DND-41 (cell line): ENCODE results near the gene KCNJ1.

Experiments
- ATAC-seq: fragments of 200-7000 bp; cut with Tn5 transposase; 3 replicates; pipeline ENCODE4 v1.9.1; 2021; ENCODE audit warnings: low read depth; ENCODE audit not compliant: insufficient read depth
- DNase-seq: peaks from one replicate; pipeline ENCODE4 v3.0.0-alpha.2; 2020
- H2AFZ ChIP-seq: 2 replicates; pipeline ENCODE4 v1.6.0; 2012; ENCODE audit warnings: low read depth, low read length
- H3K27ac ChIP-seq: 2 replicates; pipeline ENCODE4 v1.5.1; 2012; ENCODE audit warnings: low read length, inconsistent platforms
- H3K27me3 ChIP-seq: fragments of 200-600 bp; sonication (generic); 2 replicates; pipeline ENCODE4 v1.6.0; 2012; ENCODE audit warnings: low read length, mild to moderate bottlenecking, inconsistent platforms; ENCODE audit not compliant: insufficient read depth, poor library complexity
- H3K36me3 ChIP-seq: 2 replicates; pipeline ENCODE4 v1.5.1; 2012; ENCODE audit warnings: low read length, inconsistent platforms; ENCODE audit not compliant: insufficient read depth
- H3K4me1 ChIP-seq: 2 replicates; pipeline ENCODE4 v1.5.1; 2012; ENCODE audit warnings: mild to moderate bottlenecking, low read length; ENCODE audit not compliant: insufficient read depth
- H3K4me2 ChIP-seq: 2 replicates; pipeline ENCODE4 v1.6.0; 2012; ENCODE audit warnings: mild to moderate bottlenecking, moderate library complexity, low read length, inconsistent platforms; ENCODE audit not compliant: insufficient read depth
- H3K4me3 ChIP-seq, 2 experiments: fragments of 200-600 bp in 1 of 2; shearing (Covaris generic) in 1 of 2; 2 replicates each; pipeline ENCODE4 v1.5.1; 2012 to 2016; ENCODE audit warnings: inconsistent platforms in 2 of 2, low read length in 2 of 2, mild to moderate bottlenecking in 2 of 2, low read depth in 1 of 2, moderate library complexity in 1 of 2
- H3K79me2 ChIP-seq: 2 replicates; pipeline ENCODE4 v1.6.0; 2012; ENCODE audit warnings: low read length, inconsistent platforms; ENCODE audit not compliant: insufficient read depth
- H3K9ac ChIP-seq: 2 replicates; pipeline ENCODE4 v1.6.0; 2012; ENCODE audit warnings: low read depth, mild to moderate bottlenecking, inconsistent platforms, low read length, moderate library complexity
- H3K9me3 ChIP-seq: 2 replicates; pipeline ENCODE4 v1.5.1; 2012; ENCODE audit warnings: low read length, moderate library complexity, mild to moderate bottlenecking, inconsistent platforms; ENCODE audit not compliant: insufficient read depth, severe bottlenecking
- H4K20me1 ChIP-seq: 2 replicates; pipeline ENCODE4 v1.6.0; 2012; ENCODE audit warnings: low read length; ENCODE audit not compliant: insufficient read depth
- CTCF ChIP-seq: IDR thresholded peaks from 2 replicates; pipeline ENCODE4 v1.5.1; 2012; ENCODE audit warnings: borderline replicate concordance, low read length, moderate library complexity, mild to moderate bottlenecking; ENCODE audit not compliant: poor library complexity, severe bottlenecking; ENCODE audit errors: extremely low read depth
- EZH2 ChIP-seq: IDR thresholded peaks from 3 replicates; pipeline ENCODE4 v1.6.1; 2012; ENCODE audit warnings: borderline replicate concordance, low read depth, mild to moderate bottlenecking, moderate library complexity, low read length, inconsistent platforms; ENCODE audit not compliant: severe bottlenecking

KCNJ1 gene

GRCh38 chr11:128825050-128825784 lies 41.9 kb downstream of the KCNJ1 start:
- ATAC-seq (no peak), DNase-seq (no peak)
- Histone ChIP-seq H3K9me3 (no peaks in the 10 kb centered on the region), H4K20me1 (no peaks in the 10 kb centered on the region), H3K36me3 (no peaks in the 10 kb centered on the region; the same call in 1 of the 2 replicates), H2AFZ (no peak overlapping the region), H3K79me2 (no peaks in the 10 kb centered on the region), H3K27me3 (no peaks in the 10 kb centered on the region), H3K9ac (no peak overlapping the region), H3K27ac (no peak overlapping the region), H3K4me3 (no peak overlapping the region), H3K4me1 (peaks cover 6% of the 10 kb centered on the region), H3K4me2 (no peak overlapping the region)
- TF ChIP-seq EZH2 = no peak

GRCh38 chr11:128824191-128825049 lies 42.7 kb downstream of the KCNJ1 start:
- H3K4me3 ChIP-seq = no peak overlapping the region
- H4K20me1 ChIP-seq = no peaks in the 10 kb centered on the region
- H3K4me2 ChIP-seq = no peak overlapping the region
- no peaks in the 10 kb centered on the region for H3K79me2 ChIP-seq
- H3K4me1 ChIP-seq = no peaks in the 10 kb centered on the region
- no peaks in the 10 kb centered on the region for H3K27me3 ChIP-seq
- no peak overlapping the region for H3K27ac ChIP-seq
- DNase-seq (no peak), ATAC-seq (no peak)
- no peak for TF ChIP-seq CTCF
- TF ChIP-seq EZH2 = no peak
- H3K9ac ChIP-seq = no peak overlapping the region
- no peaks in the 10 kb centered on the region for H3K9me3 ChIP-seq
- no peak overlapping the region for H2AFZ ChIP-seq
- no peaks in the 10 kb centered on the region; the same call in 1 of the 2 replicates for H3K36me3 ChIP-seq

- Histone ChIP-seq H3K27ac (no peak overlapping the region), H3K4me3 (no peak overlapping the region), H4K20me1 (no peaks in the 10 kb centered on the region), H3K4me1 (no peaks in the 10 kb centered on the region), H3K9ac (no peak overlapping the region), H3K27me3 (no peaks in the 10 kb centered on the region), H2AFZ (no peak overlapping the region), H3K36me3 (peaks cover 6% of the 10 kb centered on the region), H3K9me3 (no peaks in the 10 kb centered on the region), H3K4me2 (no peak overlapping the region), H3K79me2 (no peaks in the 10 kb centered on the region)
- DNase-seq = no peak
- no peak for TF ChIP-seq EZH2
- no peak for TF ChIP-seq CTCF
- no peak for ATAC-seq
Measured at GRCh38 chr11:128823753-128824152, 43.3 kb downstream of the KCNJ1 start.

- no peak overlapping the region for H3K27ac ChIP-seq
- H3K4me3 ChIP-seq = no peak overlapping the region
- DNase-seq (no peak), ATAC-seq (no peak)
- H3K36me3 ChIP-seq = peaks cover 14% of the 10 kb centered on the region
- H3K27me3 ChIP-seq = no peaks in the 10 kb centered on the region
- H3K9me3 ChIP-seq = no peaks in the 10 kb centered on the region
- no peak overlapping the region for H3K4me2 ChIP-seq
- TF ChIP-seq CTCF (no peak), EZH2 (no peak)
- H3K4me1 ChIP-seq = no peaks in the 10 kb centered on the region
- H3K79me2 ChIP-seq = no peaks in the 10 kb centered on the region
- H3K9ac ChIP-seq = no peak overlapping the region
- no peaks in the 10 kb centered on the region for H4K20me1 ChIP-seq
- H2AFZ ChIP-seq = no peak overlapping the region
Measured at GRCh38 chr11:128822130-128822529, 45.0 kb downstream of the KCNJ1 start.
